Neural cell (in vitro differentiated cells): ENCODE data around the gene CARS1.

ENCODE experiments used
- CTCF ChIP-seq: fragments of 450-650 bp; IDR thresholded peaks from 2 replicates; pipeline ENCODE4 v1.5.1; 2014; ENCODE audit warnings: antibody characterized with exemption, mild to moderate bottlenecking, moderate library complexity; ENCODE audit not compliant: poor library complexity, severe bottlenecking
- EP300 ChIP-seq: fragments of 450-650 bp; conservative IDR thresholded peaks from 2 replicates; pipeline ENCODE4 v1.6.1; 2014; ENCODE audit warnings: antibody characterized with exemption, mild to moderate bottlenecking, moderate library complexity; ENCODE audit not compliant: poor library complexity, severe bottlenecking
- EZH2 ChIP-seq: fragments of 200-600, 300-800 bp; shearing (Covaris generic), sonication (generic); IDR thresholded peaks from 2 replicates; pipeline ENCODE4 v1.6.1; 2014; ENCODE audit warnings: antibody characterized with exemption, low read length, borderline replicate concordance, mild to moderate bottlenecking; ENCODE audit not compliant: insufficient read depth, poor library complexity, severe bottlenecking
- MXI1 ChIP-seq: fragments of 450-650 bp; conservative IDR thresholded peaks from 2 replicates; pipeline ENCODE4 v1.6.1; 2014; ENCODE audit warnings: antibody characterized with exemption, mild to moderate bottlenecking; ENCODE audit not compliant: poor library complexity, severe bottlenecking
- POLR2AphosphoS5 ChIP-seq: IDR thresholded peaks from 2 replicates; pipeline ENCODE4 v1.6.1; 2012
- SMC3 ChIP-seq: fragments of 450-650 bp; conservative IDR thresholded peaks from 2 replicates; pipeline ENCODE4 v1.6.1; 2014; ENCODE audit warnings: antibody characterized with exemption, mild to moderate bottlenecking, moderate library complexity; ENCODE audit not compliant: poor library complexity

GRCh38 chr11:3006505-3007260 lies 50.5 kb downstream of the CARS1 start:
- TF ChIP-seq CTCF (no peak), EP300 (no peak), POLR2AphosphoS5 (no peak), EZH2 (no peak), MXI1 (no peak), SMC3 (no peak)
